SU-DHL-6 (cell line): ENCODE results near the gene MMEL1.

ENCODE experiments used
- H2AFZ ChIP-seq: fragments of 200-600 bp; sonication (generic); 2 replicates; pipeline ENCODE4 v1.6.1; 2014; ENCODE audit warnings: low read depth, mild to moderate bottlenecking, moderate library complexity, mixed read lengths, antibody characterized with exemption, low read length; ENCODE audit not compliant: severe bottlenecking
- H3F3A ChIP-seq: fragments of 200-600 bp; shearing (Covaris generic); 2 replicates; pipeline ENCODE4 v1.6.0; 2016; ENCODE audit warnings: antibody characterized with exemption, mild to moderate bottlenecking; ENCODE audit not compliant: insufficient read depth
- H3K27ac ChIP-seq: fragments of 200-600 bp; sonication (generic); 2 replicates; pipeline ENCODE4 v1.5.1; 2016; ENCODE audit warnings: low read depth, mild to moderate bottlenecking, low read length, moderate library complexity, mixed read lengths
- H3K27me3 ChIP-seq: fragments of 200-600 bp; sonication (generic), shearing (Covaris generic); 2 replicates; pipeline ENCODE4 v1.6.0; 2014; ENCODE audit warnings: mild to moderate bottlenecking, low read length
- H3K36me3 ChIP-seq: fragments of 200-600 bp; sonication (generic); 2 replicates; pipeline ENCODE4 v1.6.1; 2014; ENCODE audit warnings: mild to moderate bottlenecking, low read length, mixed read lengths
- H3K4me2 ChIP-seq: fragments of 300-600, 200-600 bp; shearing (Covaris generic), sonication (generic); 2 replicates; pipeline ENCODE4 v1.6.0; 2014; ENCODE audit warnings: low read length, low read depth, mild to moderate bottlenecking; ENCODE audit not compliant: poor library complexity, severe bottlenecking
- H3K4me3 ChIP-seq: fragments of 200-600 bp; sonication (generic); 2 replicates; pipeline ENCODE4 v1.5.1; 2014; ENCODE audit warnings: antibody characterized with exemption, low read length, mild to moderate bottlenecking, mixed read lengths; ENCODE audit not compliant: insufficient read depth, poor library complexity, severe bottlenecking
- H3K79me2 ChIP-seq: fragments of 200-600 bp; sonication (generic); 2 replicates; pipeline ENCODE4 v1.6.1; 2014; ENCODE audit warnings: mild to moderate bottlenecking, low read length, moderate library complexity; ENCODE audit not compliant: insufficient read depth
- H3K9ac ChIP-seq: fragments of 200-600 bp; sonication (generic); 2 replicates; pipeline ENCODE4 v1.7.0; 2014; ENCODE audit warnings: mild to moderate bottlenecking, low read length
- H3K9me2 ChIP-seq: fragments of 200-600 bp; sonication (generic); replicated peaks from 2 replicates; pipeline ENCODE4 v1.6.1; 2014; ENCODE audit warnings: low read length; ENCODE audit not compliant: insufficient read depth
- H3K9me3 ChIP-seq: fragments of 200-600 bp; sonication (generic); 2 replicates; pipeline ENCODE4 v1.6.1; 2014; ENCODE audit warnings: low read length, mixed read lengths; ENCODE audit not compliant: insufficient read depth
- H4K20me1 ChIP-seq: fragments of 200-600 bp; sonication (generic); 2 replicates; pipeline ENCODE4 v1.6.1; 2014; ENCODE audit warnings: low read depth, mild to moderate bottlenecking, antibody characterized with exemption, low read length, moderate library complexity, mixed read lengths
- EZH2phosphoT487 ChIP-seq: fragments of 200-600 bp; sonication (generic), shearing (Covaris generic); conservative IDR thresholded peaks from 2 replicates; pipeline ENCODE4 v1.6.1; 2018; ENCODE audit warnings: mild to moderate bottlenecking, antibody characterized with exemption, low read length, moderate library complexity, mixed read lengths
- TF ChIP-seq, protein P1 (sequence below): fragments of 200-600 bp; sonication (generic); IDR thresholded peaks from one replicate; pipeline ENCODE4 v1.5.1; 2017; ENCODE audit warnings: antibody characterized with exemption, mild to moderate bottlenecking, low read length, moderate library complexity; ENCODE audit not compliant: insufficient read depth, poor library complexity, severe bottlenecking

MMEL1 gene

GRCh38 chr1:2630498-2631135 lies 2.2 kb downstream of the MMEL1 start:
- TF ChIP-seq, protein P1, sequence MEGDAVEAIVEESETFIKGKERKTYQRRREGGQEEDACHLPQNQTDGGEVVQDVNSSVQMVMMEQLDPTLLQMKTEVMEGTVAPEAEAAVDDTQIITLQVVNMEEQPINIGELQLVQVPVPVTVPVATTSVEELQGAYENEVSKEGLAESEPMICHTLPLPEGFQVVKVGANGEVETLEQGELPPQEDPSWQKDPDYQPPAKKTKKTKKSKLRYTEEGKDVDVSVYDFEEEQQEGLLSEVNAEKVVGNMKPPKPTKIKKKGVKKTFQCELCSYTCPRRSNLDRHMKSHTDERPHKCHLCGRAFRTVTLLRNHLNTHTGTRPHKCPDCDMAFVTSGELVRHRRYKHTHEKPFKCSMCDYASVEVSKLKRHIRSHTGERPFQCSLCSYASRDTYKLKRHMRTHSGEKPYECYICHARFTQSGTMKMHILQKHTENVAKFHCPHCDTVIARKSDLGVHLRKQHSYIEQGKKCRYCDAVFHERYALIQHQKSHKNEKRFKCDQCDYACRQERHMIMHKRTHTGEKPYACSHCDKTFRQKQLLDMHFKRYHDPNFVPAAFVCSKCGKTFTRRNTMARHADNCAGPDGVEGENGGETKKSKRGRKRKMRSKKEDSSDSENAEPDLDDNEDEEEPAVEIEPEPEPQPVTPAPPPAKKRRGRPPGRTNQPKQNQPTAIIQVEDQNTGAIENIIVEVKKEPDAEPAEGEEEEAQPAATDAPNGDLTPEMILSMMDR, result no peak
- TF ChIP-seq EZH2phosphoT487, result no peak
- Histone ChIP-seq H3K4me2 (no peak overlapping the region), H3F3A (no peaks in the 10 kb centered on the region), H2AFZ (no peak overlapping the region), H3K9me3 (no peaks in the 10 kb centered on the region), H3K27ac (no peak overlapping the region), H3K36me3 (no peaks in the 10 kb centered on the region), H3K27me3 (no peaks in the 10 kb centered on the region), H3K9me2 (no peaks in the 10 kb centered on the region), H3K4me3 (no peak overlapping the region), H4K20me1 (no peaks in the 10 kb centered on the region), H3K9ac (no peak overlapping the region), H3K79me2 (no peaks in the 10 kb centered on the region)

DNA sequence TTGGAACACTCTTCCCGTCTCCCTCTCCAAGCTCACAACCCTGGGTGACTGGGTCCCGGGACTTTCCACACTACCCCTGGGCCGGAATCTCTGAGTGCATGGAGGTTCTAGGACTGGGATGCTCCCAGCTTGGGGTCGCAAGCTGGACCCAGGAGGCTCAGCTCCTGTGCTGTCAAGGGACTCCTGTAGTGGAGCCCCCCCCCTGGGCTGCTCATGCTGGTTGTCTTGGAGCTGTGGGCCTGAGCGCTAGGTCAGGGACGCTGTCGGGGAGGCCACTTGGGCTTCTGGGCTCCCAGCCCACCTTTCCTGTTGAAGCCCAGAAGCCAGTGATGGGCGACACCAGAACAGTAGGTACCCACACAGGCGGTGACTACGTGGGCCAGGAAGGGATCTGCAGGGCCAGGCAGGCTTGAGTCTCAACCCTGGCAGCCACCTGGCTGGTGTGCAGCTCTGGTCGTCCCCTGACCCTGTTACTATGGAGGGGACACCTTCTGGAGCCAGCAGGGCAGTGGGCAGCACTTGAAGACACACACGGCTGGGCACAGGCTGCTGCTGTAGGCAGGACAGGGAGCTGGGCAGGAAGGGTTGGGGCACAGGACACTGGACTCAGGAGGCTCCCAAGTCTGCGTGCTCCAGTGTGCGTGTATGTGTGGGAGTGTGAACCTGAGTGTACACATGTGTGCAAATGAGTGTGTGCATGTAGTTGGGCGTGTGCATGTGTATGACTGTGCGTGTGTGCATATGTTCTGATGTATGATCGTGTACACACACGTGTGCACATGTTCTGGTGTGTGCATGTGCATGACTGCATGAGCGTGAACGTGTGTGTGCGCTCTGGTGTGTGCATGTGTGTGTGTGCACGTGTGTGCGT lies 3.0 kb downstream of the MMEL1 start:
- no peak for TF ChIP-seq EZH2phosphoT487
- TF ChIP-seq, protein P1, result no peak
- H3K4me2 ChIP-seq, result no peak overlapping the region
- H4K20me1 ChIP-seq, result no peaks in the 10 kb centered on the region
- H3K9me2 ChIP-seq, result no peaks in the 10 kb centered on the region
- no peak overlapping the region for H3K27ac ChIP-seq
- H3F3A ChIP-seq, result no peaks in the 10 kb centered on the region
- H3K9me3 ChIP-seq, result no peaks in the 10 kb centered on the region
- no peaks in the 10 kb centered on the region for H3K79me2 ChIP-seq
- H2AFZ ChIP-seq, result no peak overlapping the region
- no peak overlapping the region for H3K9ac ChIP-seq
- no peaks in the 10 kb centered on the region for H3K36me3 ChIP-seq
- H3K4me3 ChIP-seq, result no peak overlapping the region
- H3K27me3 ChIP-seq, result no peaks in the 10 kb centered on the region

DNA sequence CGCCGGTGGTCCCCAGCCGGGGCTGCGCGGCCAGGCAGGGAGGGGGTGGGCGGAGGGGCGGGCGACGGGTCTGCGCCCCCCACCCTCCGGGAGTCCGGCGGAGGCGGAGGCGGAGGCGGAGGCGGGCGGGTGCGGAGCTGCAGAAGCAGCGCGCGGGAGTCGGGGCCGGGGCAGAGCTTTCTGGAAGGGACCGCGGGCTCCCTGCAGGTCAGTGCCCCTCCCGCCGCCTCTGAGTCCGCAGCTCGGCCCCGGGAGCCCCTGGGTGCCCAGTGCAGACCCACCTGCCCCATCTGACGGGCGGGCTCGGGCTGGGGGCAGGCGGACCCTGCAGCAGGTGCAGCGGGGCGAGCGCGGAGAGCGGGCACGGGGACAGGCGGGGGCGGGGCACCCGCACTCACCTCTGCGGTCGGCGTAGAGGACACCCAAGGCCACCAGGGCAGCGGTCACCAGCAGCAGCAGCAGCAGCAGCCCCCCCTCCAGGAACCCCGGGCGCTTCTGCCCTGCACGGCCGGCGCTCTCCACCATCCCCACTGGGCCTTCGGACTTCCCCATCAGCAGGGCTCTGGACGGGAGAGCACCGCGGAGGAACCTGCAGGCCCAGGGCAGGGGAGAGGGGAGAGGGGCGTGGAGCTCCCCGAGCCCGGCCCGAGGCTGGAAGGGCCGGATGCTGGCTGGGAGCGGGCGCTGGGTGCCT lies 3.7 kb downstream of the MMEL1 start:
- no peaks in the 10 kb centered on the region for H3F3A ChIP-seq
- no peaks in the 10 kb centered on the region for H3K9me3 ChIP-seq
- H3K9me2 ChIP-seq, result no peaks in the 10 kb centered on the region
- H3K27ac ChIP-seq, result no peak overlapping the region
- no peak overlapping the region for H3K4me2 ChIP-seq
- no peak overlapping the region for H2AFZ ChIP-seq
- no peak overlapping the region for H3K9ac ChIP-seq
- no peak for TF ChIP-seq EZH2phosphoT487
- TF ChIP-seq, protein P1, result no peak
- H3K79me2 ChIP-seq, result no peaks in the 10 kb centered on the region
- no peaks in the 10 kb centered on the region for H3K36me3 ChIP-seq
- H3K4me3 ChIP-seq, result no peak overlapping the region
- H4K20me1 ChIP-seq, result no peaks in the 10 kb centered on the region
- H3K27me3 ChIP-seq, result no peaks in the 10 kb centered on the region
